ENCODE results near the gene DGCR8.

GRCh38 chr22:20160041-20160440 lies 80.0 kb downstream of the DGCR8 start:
- TF ChIP-seq, protein P1, sequence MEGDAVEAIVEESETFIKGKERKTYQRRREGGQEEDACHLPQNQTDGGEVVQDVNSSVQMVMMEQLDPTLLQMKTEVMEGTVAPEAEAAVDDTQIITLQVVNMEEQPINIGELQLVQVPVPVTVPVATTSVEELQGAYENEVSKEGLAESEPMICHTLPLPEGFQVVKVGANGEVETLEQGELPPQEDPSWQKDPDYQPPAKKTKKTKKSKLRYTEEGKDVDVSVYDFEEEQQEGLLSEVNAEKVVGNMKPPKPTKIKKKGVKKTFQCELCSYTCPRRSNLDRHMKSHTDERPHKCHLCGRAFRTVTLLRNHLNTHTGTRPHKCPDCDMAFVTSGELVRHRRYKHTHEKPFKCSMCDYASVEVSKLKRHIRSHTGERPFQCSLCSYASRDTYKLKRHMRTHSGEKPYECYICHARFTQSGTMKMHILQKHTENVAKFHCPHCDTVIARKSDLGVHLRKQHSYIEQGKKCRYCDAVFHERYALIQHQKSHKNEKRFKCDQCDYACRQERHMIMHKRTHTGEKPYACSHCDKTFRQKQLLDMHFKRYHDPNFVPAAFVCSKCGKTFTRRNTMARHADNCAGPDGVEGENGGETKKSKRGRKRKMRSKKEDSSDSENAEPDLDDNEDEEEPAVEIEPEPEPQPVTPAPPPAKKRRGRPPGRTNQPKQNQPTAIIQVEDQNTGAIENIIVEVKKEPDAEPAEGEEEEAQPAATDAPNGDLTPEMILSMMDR (IDR thresholded peaks at IDR 0.05) = no peak
- TF ChIP-seq ZFX (IDR thresholded peaks at IDR 0.05; ENCODE audit: borderline replicate concordance) = no peak
